GM21367 (cell line): ENCODE data around the gene GARNL3.

ENCODE experiments used
- ATAC-seq: cut with Tn5 transposase; IDR thresholded peaks from one replicate; pipeline ENCODE4 v1.9.1; 2021; ENCODE audit not compliant: unreplicated experiment

The GARNL3 gene

DNA sequence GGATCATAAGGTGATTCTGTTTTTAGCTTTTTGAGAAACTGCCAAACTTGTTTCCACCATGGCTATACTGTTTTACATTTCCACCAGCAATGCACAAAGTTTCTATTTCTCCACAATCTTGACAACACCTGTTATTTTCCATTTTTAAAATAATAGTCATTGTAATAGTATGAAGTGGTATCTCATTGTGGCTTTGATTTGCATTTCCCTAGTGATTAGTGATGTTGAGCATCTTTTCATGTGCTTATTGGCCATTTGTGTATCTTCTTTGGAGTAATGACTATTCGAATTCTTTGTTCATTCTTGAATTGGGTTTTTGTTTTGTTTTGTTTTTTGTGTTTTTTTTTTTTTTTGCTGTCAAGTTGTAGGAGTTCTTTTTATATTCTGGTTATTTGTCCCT lies 4.9 kb downstream of the GARNL3 start:
- ATAC-seq = no peak

DNA sequence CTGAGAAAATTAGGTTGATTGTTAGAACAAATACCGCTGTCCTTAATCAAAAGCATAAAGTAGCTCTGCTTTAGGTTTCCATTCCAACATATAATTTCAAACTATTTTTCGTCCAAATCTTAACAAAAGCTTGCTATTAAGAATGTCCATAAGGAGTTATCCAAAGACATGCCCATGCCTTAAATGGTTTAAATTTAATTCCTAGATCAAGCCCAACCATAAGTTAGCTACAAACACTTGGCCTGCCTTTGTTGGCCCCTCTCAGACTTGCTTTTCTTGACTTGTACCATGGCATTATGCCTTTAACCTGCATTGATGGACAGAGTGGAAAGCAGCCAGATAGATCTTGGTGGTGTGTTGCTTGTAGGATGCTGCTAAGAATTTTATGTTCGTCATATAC lies 8.8 kb downstream of the GARNL3 start:
- no peak for ATAC-seq

DNA sequence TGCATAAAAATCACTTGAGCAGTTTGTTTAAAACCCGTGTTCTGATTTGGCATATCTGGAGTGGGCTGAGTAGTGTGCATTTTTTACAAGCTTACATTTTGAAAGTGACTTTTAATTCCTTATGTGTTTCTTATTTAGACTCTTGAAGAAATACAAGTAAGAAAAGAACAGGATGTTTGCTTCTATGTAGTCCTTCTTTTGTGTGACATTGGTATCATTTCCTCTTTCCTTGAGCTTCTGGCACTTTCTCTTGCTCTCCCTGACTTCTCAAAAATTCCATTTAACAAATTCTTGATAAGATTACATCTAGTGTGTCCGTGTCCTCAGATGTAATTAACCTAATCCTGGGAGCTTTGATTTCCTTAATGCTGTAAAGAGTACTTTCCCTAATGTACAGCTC lies 12.5 kb downstream of the GARNL3 start:
- no peak for ATAC-seq

DNA sequence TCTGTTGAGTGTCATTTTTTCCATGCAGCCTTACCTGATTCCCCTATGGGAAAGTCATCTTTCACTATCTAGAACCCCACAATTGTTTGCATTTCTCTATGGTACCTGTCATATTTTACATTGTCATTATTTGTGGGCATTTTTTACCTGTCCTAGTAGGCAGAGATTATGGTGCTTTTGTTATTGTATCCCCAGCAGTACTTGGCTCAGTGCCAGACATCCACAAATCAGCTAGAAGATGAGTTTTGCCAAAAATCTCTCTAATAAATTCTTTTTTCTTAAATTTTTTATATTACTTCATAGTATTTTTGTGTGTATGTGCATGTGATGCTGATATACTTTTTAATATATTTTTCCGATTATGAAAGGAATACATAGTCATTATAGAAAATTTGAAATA lies 13.2 kb downstream of the GARNL3 start:
- ATAC-seq = no peak

DNA sequence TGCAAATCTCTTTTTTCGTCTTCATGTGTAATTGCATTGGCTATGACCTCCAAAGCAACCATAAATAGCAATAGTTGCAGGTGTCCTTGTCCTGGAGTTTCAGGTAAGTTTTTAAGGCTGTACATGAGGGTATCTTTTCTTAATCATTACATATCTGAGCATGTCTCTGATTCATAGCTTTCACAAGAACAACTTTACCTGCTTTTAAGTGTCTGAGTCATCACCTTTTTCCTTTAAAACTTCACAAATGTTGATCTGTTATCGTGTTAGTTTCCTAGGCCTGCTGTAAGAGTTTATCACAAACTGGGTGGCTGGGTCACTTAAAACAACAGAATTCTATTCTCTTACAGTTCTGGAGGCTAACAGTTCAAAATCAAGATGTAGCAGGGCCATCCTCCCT lies 13.8 kb downstream of the GARNL3 start:
- no peak for ATAC-seq

DNA sequence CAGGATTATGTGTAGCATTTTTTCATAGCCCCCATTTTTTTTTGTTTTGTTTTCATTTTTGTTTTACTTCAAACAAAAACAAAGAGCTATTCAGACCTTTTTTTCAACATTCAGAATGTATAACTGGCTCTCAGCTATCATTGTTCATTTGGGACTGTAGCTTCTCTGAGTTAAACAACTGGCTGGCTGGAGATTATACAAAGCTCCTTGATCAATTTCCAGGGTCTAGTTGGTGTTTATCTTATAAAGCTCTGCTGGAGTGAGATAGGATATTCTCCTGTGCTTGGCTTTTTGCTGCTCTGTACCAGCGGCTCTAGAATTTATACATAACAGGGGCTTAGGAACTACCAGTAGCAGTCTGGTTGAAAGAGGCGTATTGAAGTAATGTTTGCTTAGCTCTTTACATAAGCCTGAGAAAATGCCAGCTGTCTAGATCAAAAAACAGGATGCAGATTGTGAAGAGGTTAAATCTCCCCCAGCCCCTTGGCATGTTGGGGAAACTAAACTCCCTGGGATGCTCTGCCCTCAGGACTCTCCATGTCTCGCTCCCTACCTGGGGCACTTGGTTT lies 15.2 kb downstream of the GARNL3 start:
- no peak for ATAC-seq

DNA sequence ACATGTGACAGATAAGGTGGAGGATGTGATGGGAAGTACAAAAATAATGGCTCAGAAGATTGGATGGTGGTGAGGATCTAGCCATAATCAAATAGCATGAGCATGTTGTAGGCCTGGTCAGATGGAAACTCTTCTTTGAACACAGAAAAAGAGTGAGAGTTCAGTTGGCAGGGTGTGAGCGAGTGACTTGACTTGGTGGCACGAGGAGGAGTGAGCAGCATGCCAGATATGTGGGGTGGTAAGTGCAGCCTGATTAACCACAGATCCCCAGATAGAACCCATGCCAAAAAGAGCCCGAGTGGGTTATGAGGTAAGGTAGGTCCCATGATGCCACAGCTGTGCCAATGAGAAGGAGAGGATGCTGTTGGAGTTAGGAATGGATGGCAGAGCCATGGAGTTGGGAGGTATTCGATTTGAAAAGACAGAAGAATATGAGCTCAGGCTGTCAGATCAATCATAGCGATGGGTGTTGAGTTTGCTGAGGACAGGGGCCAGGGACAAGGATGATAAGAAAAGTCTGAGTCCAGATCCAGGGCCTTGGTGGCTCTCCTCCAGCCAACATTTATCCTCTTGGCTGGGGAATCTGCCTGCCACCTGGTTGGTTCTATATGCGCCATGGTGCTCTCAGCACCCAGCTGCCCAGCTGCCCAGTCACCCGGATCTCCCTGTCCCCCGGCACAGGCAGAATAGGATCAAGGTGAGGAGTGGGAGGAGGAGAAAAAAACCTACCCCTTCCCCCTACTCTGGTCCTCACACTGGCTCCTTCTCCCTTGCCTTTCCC lies 16.5 kb downstream of the GARNL3 start:
- no peak for ATAC-seq

DNA sequence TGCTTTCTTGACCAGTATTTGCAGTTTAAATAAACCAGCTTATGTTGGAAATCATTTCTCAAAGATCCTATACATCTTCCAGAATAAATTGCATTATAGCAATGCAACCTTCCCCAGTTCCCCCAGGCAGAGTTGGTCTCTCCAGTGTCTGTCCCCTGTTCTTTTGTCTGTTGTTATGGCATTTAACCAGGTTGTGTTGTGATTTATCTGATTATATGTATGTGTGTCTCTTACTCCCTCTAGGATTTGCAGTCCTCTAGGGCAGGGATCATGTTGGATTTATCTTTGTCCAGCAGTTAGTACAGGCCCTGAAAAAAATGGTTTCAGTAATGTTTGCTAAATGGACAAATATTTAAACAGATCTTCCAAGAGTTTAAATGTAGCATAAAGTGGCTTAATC lies 17.3 kb downstream of the GARNL3 start:
- no peak for ATAC-seq

DNA sequence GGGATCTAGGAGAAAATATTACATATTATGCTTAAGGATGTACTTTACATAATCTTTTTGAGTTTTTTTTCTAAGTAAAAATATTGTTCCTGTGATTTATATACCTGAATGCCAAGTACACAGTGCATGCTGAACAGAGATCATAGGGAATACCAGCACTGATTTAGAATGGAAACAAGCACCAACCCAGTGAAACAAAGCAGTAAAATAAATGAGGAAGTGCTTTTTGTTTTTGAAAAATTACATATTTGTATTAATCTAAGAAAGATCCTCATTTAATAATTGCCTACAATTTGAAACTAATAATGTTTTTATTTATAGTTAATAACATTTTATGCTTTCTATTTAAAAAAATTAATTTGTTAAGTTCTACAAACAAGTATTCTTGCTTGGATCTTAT lies 18.0 kb downstream of the GARNL3 start:
- ATAC-seq = no peak

DNA sequence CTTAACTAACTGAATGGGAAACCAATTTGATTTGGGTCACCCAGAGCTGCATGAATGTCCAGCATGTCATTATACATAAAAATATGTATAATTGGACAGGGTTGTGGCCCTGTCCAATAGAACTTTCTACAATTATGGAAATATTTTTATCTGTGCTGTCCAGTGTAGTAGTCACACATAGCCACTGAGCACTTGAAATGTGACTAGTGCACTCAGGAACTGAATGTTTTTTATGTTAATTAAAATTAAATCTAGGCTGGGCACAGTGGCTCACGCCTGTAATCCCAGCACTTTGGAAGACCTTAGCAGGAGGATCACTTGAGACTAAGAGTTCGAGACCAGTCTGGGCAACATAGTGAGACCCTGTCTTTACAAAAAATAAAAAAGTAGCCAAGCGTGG lies 18.6 kb downstream of the GARNL3 start:
- no peak for ATAC-seq

DNA sequence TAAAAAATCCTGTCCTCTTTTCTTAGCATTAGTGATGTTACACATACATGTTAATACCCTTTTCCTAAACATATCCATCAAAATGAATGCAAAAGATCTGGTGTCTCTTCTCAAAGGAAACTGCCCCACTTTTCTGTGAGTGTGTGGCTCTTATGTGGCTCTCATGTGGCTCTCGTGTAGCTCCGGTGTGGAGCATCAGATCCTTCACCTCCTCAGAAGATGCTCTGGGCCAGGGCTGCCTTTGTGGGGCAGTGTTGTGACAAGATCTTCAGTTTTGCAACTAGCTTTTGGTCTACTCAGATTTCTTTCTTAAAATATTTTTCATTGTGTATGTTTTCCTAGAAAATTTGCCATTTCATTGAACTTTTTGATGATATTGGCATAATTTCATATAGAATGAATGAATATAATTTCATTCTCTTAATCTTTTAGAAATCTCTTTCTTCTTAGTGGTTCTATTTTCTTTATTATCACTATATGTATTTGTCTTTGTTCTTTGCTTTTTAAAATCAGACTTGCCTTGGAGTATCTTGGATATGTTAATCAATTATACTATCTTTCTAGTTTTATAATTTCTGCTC lies 19.4 kb downstream of the GARNL3 start:
- ATAC-seq = no peak

DNA sequence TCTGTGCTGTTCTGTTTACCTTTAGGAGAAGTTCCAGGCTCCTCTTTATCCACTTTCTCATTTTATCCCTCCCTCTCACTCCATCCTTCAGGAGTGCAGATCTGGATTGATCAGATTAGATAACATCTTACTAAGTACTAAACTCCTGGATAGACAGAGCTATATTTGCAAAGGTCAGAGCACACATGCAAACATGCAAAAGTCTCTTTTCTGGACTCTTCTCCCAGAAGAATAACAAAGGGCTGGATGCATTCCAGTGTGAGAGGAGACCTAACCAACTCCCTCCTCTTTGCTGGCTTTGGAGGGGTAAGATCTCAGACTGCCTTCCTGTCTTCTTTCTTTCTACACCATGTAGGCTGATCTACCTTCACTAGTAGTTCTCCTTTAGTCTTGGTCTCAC lies 21.4 kb downstream of the GARNL3 start:
- no peak for ATAC-seq

DNA sequence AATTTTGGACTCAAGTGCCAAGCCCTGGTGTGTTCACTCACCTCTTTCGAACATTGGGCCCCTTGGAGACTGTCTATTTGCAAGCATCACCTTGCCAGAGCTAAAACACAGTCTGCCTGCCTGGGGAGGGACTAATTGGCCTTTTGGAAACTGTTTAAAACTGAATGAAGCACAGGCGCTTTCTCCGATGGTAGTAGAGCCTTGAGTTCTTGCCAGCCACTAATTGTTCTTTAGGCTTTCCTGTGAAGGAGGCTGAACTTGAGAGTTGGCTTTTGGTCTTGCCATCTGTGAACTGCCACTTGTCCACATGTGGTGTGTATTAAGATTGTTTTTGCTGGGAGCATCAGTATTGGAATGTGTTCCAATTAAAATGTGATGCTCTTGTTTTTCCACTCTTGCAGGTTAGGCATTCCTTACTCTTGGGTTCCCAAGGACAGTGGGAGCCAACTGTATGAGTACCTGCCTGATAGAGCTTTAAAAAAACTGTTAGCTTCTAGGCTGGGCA lies 26.0 kb downstream of the GARNL3 start:
- ATAC-seq = no peak

DNA sequence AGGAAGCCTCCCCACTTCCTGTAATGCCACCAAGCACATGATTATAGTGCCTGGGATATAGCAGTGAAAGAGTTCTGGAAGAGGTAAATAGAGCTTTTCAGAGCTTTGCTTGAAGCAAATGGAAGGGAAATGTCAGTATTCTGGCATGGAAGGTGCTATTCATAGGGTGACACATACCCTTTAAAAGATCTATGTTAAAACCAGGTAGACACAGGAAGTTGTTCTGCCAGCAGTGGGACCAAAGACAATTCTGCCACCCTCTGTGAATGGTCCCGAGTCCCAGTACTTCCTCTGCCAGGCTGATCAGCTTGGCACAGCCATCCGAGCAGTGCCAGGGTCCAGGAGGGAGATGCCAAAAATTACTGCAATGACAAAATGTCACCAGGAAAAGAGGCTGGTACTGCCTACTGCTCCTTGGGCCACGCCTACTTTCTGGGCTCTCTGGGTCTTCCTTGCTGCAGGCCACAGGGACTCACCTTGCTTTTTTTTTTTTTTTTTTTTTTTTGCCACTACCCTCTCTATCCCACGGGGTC lies 26.7 kb downstream of the GARNL3 start:
- ATAC-seq = no peak

DNA sequence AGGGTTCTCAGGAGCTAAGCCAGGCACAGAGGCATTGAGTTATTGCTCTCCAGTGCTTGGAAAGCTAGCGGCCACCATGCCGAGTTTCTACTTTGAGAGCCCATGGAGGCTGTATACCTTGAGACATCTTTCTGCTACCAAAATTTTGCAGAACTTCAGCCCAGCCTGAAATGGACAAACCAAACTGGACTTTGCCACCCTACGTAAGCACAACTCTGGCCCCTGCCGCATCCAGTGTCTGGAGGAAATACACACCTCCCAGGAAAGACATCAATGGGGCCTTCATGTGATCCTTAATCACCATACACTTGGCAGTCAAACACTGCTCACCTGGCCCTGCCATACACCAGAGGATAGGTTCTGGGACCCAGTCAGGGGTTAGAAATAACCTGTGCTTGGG lies 27.8 kb downstream of the GARNL3 start:
- no peak for ATAC-seq

DNA sequence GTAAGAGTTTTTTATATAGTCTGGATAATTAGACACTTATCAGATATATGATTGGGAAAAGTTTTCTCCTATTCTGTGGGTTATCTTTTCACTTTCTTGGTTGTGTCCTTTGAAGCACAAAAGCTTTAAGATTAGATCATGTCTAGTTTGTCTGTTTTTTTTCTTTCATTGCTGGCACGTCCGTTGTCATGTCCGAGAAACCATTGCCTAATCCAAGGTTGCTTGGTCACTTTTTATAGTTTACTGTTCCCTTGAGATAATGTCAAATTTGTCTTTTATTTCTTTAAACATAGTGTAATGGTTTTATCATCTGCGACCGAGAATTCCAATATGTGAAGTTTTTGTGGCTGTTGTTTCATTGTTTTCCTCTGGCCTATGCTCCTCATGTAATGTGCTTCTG lies 28.8 kb downstream of the GARNL3 start:
- ATAC-seq = no peak

DNA sequence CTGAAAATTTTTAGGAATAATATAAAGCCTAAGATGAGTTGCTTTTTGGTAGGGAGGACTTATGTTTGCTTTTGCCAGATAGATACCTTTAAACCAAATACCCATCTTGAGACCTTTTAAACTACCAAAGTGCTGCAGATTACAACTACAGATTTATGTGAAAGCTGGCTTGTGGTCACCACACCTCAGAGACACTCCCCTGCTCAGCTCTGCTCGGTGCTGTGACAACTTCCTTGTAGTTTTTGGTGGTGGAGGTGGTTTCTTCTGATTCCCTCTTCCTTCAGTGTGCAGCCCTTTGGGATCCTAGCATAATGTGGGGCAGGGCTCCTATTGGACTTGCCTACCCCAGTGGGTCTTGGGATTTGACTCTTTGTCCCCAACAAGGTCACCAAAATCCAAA lies 29.2 kb downstream of the GARNL3 start:
- no peak for ATAC-seq

DNA sequence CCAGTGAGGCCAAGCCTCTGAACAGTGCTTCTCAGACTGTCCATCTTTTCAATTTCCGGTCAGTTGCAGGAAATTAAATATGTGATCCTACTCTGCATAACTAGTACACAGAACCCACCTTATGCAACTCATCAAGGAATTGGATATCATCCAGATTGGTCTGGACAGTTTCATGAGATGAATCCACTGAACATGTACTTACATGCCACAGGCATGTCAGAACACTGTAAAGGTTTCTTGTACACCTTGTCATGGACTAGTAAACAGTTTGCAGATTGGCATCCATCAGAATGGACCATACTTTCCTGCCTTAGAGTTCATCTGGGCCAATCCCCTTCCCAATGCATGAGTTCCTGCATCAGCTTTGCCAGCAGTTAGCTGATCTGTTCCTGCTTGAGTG lies 30.4 kb downstream of the GARNL3 start:
- ATAC-seq = no peak

DNA sequence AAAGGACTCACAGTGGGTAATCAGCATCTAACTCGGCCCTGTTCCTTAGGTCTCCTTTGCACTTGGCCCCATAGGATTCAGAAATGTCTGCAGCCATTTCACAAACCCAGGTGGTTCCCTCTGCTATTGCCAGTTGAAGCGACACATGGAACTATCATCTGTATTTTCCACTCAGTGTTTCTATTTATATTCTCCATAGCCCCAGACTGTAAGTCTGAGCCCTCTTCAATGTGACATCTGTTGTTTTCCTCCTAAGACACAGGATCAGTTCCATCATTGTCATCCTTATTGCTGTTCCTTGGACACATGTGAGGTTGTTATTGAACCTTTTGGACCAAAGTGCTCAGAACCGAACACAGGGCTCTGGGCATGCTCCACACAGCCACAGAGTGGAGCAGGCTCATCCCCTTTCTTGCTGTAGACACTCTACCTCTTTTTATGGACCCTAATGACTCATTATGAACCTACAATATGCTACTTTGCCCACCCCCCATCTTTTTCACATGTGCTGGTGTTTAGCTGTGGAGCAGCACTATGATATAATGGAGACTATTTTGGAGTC lies 36.4 kb downstream of the GARNL3 start:
- ATAC-seq = no peak

DNA sequence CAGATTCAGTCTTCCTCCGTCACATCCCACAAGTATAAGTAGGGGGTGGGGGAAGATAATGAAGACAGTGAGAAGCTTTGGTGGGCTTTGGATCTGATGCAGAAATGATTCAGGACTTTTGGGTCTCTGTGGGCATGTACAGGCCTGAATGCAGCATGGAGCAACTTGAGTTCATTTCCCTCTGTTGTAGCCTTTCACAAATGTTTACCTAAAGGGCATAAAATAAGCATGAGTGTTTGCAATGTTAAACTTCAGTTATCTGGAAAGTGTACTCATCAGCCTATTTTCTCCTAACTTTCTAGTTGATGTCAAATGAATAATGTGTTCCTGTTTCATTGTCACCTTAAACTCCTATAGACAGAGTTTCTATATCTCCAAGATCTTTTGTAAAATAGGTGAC lies 39.3 kb downstream of the GARNL3 start:
- ATAC-seq = no peak

DNA sequence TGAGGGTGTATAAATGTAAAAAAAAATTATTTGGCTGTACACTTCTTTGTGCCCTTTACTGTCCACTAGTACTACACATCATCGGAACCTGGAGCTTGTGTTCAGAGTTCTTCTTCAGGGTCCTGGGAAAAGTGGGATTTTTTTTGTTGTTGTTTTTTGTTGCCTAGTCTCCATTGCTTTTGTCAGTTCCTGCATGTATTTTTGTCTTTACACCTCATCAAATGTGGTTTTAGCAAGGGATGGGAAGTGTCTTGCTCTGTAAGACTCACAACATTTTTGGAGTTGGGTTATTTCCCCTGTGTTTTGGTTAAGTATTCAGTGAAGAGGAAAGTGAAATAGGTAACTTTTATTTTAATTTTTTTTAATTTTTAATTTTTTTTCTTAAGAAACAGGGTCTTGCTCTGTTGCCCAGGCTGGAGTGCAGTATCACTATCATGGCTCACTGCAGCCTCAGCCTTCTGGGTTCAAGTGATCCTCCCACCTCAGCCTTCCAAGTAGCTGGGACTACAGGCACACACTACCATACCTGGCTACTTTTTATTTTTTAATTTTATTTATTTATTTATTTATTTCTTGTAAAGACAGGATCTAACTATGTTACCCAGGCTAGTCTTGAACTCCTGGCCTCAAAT lies 40.7 kb downstream of the GARNL3 start:
- no peak for ATAC-seq
